ENCODE results near the gene FRMD3. TPM values are rescaled to one million over a fixed set of nuclear protein-coding genes. Genes with fewer than 3 reads are reported as not detected.

Gene FRMD3
- total RNA-seq, 1 experiment from 2014 or later = 14.5 TPM

GRCh38 chr9:83336706-83337105 lies 201.5 kb downstream of the FRMD3 start:
- TF ChIP-seq REST (IDR thresholded peaks at IDR 0.05; ENCODE audit: insufficient read depth in 1 of 2, low read depth in 2 of 2, low read length in 1 of 2) (no peak), TCF7L2 (IDR thresholded peaks at IDR 0.05; ENCODE audit: low read depth, low read length) (no peak)
- ChIA-PET CTCF (no interaction called here), POLR2A (no interaction called here)
- no TSS peak for BruUV-seq (replicated peaks)
- Histone ChIP-seq H3K9me3 (ENCODE audit: control insufficient read depth, insufficient read depth, low read depth, low read length) (no peaks in the 10 kb centered on the region), H3K4me3 (ENCODE audit: low read depth in 2 of 2, low read length in 2 of 2) (no peak overlapping the region), H3K36me3 (ENCODE audit: control insufficient read depth, insufficient read depth, low read length) (no peaks in the 10 kb centered on the region), H3K27me3 (ENCODE audit: control insufficient read depth, insufficient read depth, low read length) (no peaks in the 10 kb centered on the region), H3K4me1 (ENCODE audit: control insufficient read depth, insufficient read depth, low read length) (peaks cover 5% of the 10 kb centered on the region), H3K27ac (ENCODE audit: low read length) (peak overlapping the region; percentile 54; the same call in 1 of the 2 replicates)
- no peak for ATAC-seq
- in situ Hi-C loops (cut with HindIII; ENCODE audit: low pct_unique_long_range_greater_than_20kb, low sequenced_read_pairs) (no loop called here), intact Hi-C loops (cut with micrococcal nuclease; ENCODE audit: unreplicated experiment) (loop anchor here (5.0 to 10.0 kb wide), 2 partner anchors 201 to 308 kb away; partner anchors contain the start of gene FRMD3)
- no peak for DNase-seq (ENCODE audit: low read depth, low spot score)

GRCh38 chr9:83334320-83334719 lies 203.9 kb downstream of the FRMD3 start:
- in situ Hi-C loops (cut with HindIII; ENCODE audit: low pct_unique_long_range_greater_than_20kb, low sequenced_read_pairs) (no loop called here), intact Hi-C loops (cut with micrococcal nuclease; ENCODE audit: unreplicated experiment) (loop anchor here (5.0 to 10.0 kb wide), 2 partner anchors 263 to 310 kb away; no protein-coding TSS in a partner anchor)
- DNase-seq (ENCODE audit: low read depth, low spot score) (peak; percentile 12), ATAC-seq (peak; percentile 86)
- Histone ChIP-seq H3K9me3 (ENCODE audit: control insufficient read depth, insufficient read depth, low read depth, low read length) (no peaks in the 10 kb centered on the region), H3K27ac (ENCODE audit: low read length) (peak overlapping the region; percentile 79; the same call in 1 of the 2 replicates), H3K4me3 (ENCODE audit: low read depth in 2 of 2, low read length in 2 of 2) (no peak overlapping the region), H3K27me3 (ENCODE audit: control insufficient read depth, insufficient read depth, low read length) (no peaks in the 10 kb centered on the region), H3K4me1 (ENCODE audit: control insufficient read depth, insufficient read depth, low read length) (peaks cover 5% of the 10 kb centered on the region), H3K36me3 (ENCODE audit: control insufficient read depth, insufficient read depth, low read length) (no peaks in the 10 kb centered on the region)
- ChIA-PET CTCF (interaction anchor here (0.6 to 1.6 kb wide), 5 partner anchors 15 to 259 kb away, joined by 3 to 24 read pairs (median 7); no protein-coding TSS in a partner anchor), POLR2A (no interaction called here)
- TF ChIP-seq REST (IDR thresholded peaks at IDR 0.05; ENCODE audit: insufficient read depth in 1 of 2, low read depth in 2 of 2, low read length in 1 of 2) (no peak), CTCF (IDR thresholded peaks at IDR 0.05) (peak; percentile 90)
- no TSS peak for BruUV-seq (replicated peaks)

Measured in Panc1 (cell line).